Glutamatergic neuron (in vitro differentiated cells): Measurements from ENCODE around the gene ZNF185. TPM values are rescaled to one million over a fixed set of nuclear protein-coding genes. Genes with fewer than 3 reads are reported as not detected.

Source experiments
- DNase-seq: peaks from one replicate; pipeline ENCODE4 v3.0.0; 2022
- H3K27ac Mint-ChIP-seq: one replicate; pipeline ENCODE4 v1.8.0; 2020; ENCODE audit warnings: mild to moderate bottlenecking, mixed read lengths, inconsistent platforms; ENCODE audit not compliant: unreplicated experiment
- H3K27me3 Mint-ChIP-seq: one replicate; pipeline ENCODE4 v1.8.0; 2020; ENCODE audit warnings: mild to moderate bottlenecking, moderate library complexity, mixed read lengths, inconsistent platforms; ENCODE audit not compliant: unreplicated experiment
- H3K36me3 Mint-ChIP-seq: one replicate; pipeline ENCODE4 v1.8.0; 2020; ENCODE audit warnings: mild to moderate bottlenecking, mixed read lengths, inconsistent platforms; ENCODE audit not compliant: unreplicated experiment
- H3K4me1 Mint-ChIP-seq: one replicate; pipeline ENCODE4 v1.8.0; 2020; ENCODE audit warnings: mild to moderate bottlenecking, low read depth, mixed read lengths, inconsistent platforms; ENCODE audit not compliant: unreplicated experiment
- H3K4me3 Mint-ChIP-seq: one replicate; pipeline ENCODE4 v1.8.0; 2020; ENCODE audit warnings: mild to moderate bottlenecking, mixed read lengths, inconsistent platforms; ENCODE audit not compliant: unreplicated experiment
- H3K9me3 Mint-ChIP-seq: one replicate; pipeline ENCODE4 v1.8.0; 2020; ENCODE audit warnings: mild to moderate bottlenecking, moderate library complexity, mixed read lengths, inconsistent platforms; ENCODE audit not compliant: unreplicated experiment
- CTCF ChIP-seq: fragments of 200-600 bp; sonication (generic); IDR thresholded peaks from one replicate; pipeline ENCODE4 v1.5.0; 2021; ENCODE audit not compliant: partially characterized antibody, unreplicated experiment
- total RNA-seq: library from RNA; stranded (reverse); fragmentation: NEBNext Ultra II Directional; extraction: Animal tissue kit (Norgen Biotek cat#: 25700); gene quantifications from one replicate; pipeline ENCODE4 v1.2.1, GENCODE V29; 2021; ENCODE audit not compliant: unreplicated experiment

Gene ZNF185
- total RNA-seq, 1 donor from 2014 or later: 1.1 TPM

GRCh38 chrX:152884171-152884570 is 13.7 kb upstream of the ZNF185 start:
- H3K27me3 Mint-ChIP-seq: peaks cover 2% of the 10 kb centered on the region
- H3K4me3 Mint-ChIP-seq: no peak overlapping the region
- no peak for DNase-seq
- no peak for TF ChIP-seq CTCF
- H3K9me3 Mint-ChIP-seq: no peaks in the 10 kb centered on the region
- no peak overlapping the region for H3K27ac Mint-ChIP-seq
- H3K36me3 Mint-ChIP-seq: no peaks in the 10 kb centered on the region
- no peaks in the 10 kb centered on the region for H3K4me1 Mint-ChIP-seq

- H3K27me3 Mint-ChIP-seq: peaks cover 3% of the 10 kb centered on the region
- no peak for TF ChIP-seq CTCF
- peaks cover 5% of the 10 kb centered on the region for H3K36me3 Mint-ChIP-seq
- no peak overlapping the region for H3K27ac Mint-ChIP-seq
- no peaks in the 10 kb centered on the region for H3K4me1 Mint-ChIP-seq
- no peak overlapping the region for H3K4me3 Mint-ChIP-seq
- H3K9me3 Mint-ChIP-seq: no peaks in the 10 kb centered on the region
- DNase-seq: no peak
These were observed 11.2 kb upstream of the ZNF185 start for GRCh38 chrX:152886716-152887115.

GRCh38 chrX:152892499-152892898 is 5.4 kb upstream of the ZNF185 start:
- no peak for TF ChIP-seq CTCF
- no peak overlapping the region for H3K27ac Mint-ChIP-seq
- H3K36me3 Mint-ChIP-seq: peaks cover 11% of the 10 kb centered on the region
- H3K4me1 Mint-ChIP-seq: peaks cover 1% of the 10 kb centered on the region
- peaks cover 7% of the 10 kb centered on the region for H3K27me3 Mint-ChIP-seq
- H3K9me3 Mint-ChIP-seq: peaks cover 1% of the 10 kb centered on the region
- DNase-seq: no peak
- H3K4me3 Mint-ChIP-seq: no peak overlapping the region

- Mint-ChIP-seq H3K36me3 (peaks cover 11% of the 10 kb centered on the region), H3K27me3 (peaks cover 7% of the 10 kb centered on the region), H3K9me3 (peaks cover 1% of the 10 kb centered on the region), H3K27ac (no peak overlapping the region), H3K4me3 (no peak overlapping the region), H3K4me1 (peaks cover 1% of the 10 kb centered on the region)
- TF ChIP-seq CTCF: no peak
- DNase-seq: no peak
These were observed 4.6 kb upstream of the ZNF185 start for GRCh38 chrX:152892999-152893891.

- TF ChIP-seq CTCF: no peak
- Mint-ChIP-seq H3K9me3 (peaks cover 1% of the 10 kb centered on the region), H3K4me3 (no peak overlapping the region), H3K27me3 (peaks cover 7% of the 10 kb centered on the region), H3K36me3 (peaks cover 11% of the 10 kb centered on the region), H3K27ac (no peak overlapping the region), H3K4me1 (peaks cover 1% of the 10 kb centered on the region)
- no peak for DNase-seq
These were observed 3.8 kb upstream of the ZNF185 start for GRCh38 chrX:152893980-152894610.
